Measurements from ENCODE around the gene ARMH1. TPM values are rescaled to one million over a fixed set of nuclear protein-coding genes. Genes with fewer than 3 reads are reported as not detected.
"Not testable (repeated sequence)": the region's sequence is repeated elsewhere in the genome, so short reads cannot be mapped to it uniquely, and the experiment has no call there.

ARMH1 gene
- total RNA-seq, 1 experiment from 2014 or later, result 0.24 TPM

DNA sequence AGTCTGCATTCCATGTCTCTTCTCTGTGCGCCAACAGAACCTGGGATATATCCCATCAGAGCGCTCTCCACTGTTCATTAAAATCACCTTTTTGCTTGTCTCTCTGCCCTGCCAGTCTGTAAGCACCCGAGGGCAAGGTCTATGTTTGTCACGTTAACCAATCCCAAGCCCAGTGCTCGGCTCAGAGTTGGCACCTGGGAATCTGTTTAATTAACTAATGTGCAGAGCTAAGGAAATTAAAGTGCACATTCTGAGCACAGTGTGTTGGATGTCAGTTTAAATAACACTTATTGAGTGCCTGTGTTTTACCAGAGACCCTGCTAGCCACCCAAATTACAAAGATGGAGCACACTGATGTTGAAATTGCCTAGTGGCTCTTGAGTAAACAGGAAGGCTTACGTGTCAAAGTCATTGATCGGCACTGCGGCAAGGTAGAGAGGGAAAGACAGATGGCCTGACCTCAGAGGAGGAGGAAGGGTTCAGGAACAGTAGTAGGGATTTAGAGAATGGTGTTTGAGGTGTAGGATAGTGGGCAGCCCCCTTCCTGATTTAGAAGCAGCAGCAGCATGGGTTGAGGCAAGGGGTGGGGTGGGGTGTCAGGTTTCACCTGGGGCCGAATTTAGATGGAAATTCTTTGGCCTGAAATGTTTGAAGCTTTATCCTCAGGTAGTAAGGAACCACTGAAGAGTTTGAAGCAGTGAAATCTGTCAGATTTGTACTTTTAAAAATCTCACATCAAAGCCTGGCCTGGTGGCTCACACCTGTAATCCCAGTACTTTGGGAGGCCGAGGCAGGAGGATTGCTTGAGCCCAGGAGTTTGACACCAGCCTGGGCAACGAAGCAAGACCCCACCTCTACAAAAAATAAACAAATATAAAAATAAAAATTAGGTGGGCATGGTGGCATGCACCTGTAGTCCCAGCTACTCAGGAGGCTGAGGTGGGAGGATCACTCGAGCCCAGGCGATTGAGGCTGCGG, 7.7 kb downstream of the ARMH1 start:
- in situ Hi-C loops (cut with HindIII; ENCODE audit: low pct_unique_long_range_greater_than_20kb, low sequenced_read_pairs), result no loop called here
- no peak for DNase-seq (ENCODE audit: low read depth, low spot score)

- no peak for DNase-seq (ENCODE audit: low read depth, low spot score)
- in situ Hi-C loops (cut with HindIII; ENCODE audit: low pct_unique_long_range_greater_than_20kb, low sequenced_read_pairs), result no loop called here
Measured at GRCh38 chr1:44682883-44683265, 8.4 kb downstream of the ARMH1 start.

- DNase-seq (ENCODE audit: low read depth, low spot score), result no peak
- in situ Hi-C loops (cut with HindIII; ENCODE audit: low pct_unique_long_range_greater_than_20kb, low sequenced_read_pairs), result no loop called here
Measured at GRCh38 chr1:44684525-44684924, 10.0 kb downstream of the ARMH1 start.

DNA sequence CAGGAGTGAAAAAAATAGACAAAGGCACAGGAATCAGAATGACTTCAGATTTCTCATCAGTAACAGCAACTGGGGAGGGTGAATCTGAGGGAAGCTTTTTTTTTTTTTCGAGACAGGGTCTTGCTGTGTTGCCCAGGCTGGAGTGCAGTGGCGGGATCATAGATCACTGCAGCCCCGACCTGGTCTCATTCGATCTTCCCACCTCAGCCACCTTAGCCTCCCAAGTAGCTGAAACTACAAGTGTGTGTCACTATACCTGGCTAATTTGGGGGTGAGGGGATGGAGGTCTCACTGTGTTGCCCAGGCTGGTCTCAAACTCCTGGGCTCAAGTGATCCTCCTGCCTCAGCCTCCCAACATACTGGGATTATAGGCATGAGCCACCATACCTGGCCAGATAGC, 10.7 kb downstream of the ARMH1 start:
- in situ Hi-C loops (cut with HindIII; ENCODE audit: low pct_unique_long_range_greater_than_20kb, low sequenced_read_pairs), result no loop called here
- DNase-seq (ENCODE audit: low read depth, low spot score), result no peak

DNA sequence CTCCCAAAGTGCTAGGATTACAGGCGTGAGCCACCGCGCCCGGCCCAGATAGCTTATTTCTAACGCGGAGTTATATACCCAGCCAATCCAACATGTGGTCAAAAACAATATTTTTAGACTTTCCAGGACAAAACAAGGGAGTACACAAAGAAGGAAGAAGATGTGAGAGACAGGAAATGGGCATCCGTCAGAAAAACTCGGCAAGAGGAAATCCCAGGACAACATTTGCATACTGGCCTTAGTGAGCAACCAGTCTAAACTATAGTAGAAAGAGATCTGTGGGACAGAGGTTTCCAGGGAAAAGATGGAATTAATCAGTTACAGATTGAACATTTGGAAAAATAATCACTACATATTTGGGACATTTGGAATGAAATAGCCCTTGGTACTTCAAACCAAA, 11.4 kb downstream of the ARMH1 start:
- DNase-seq (ENCODE audit: low read depth, low spot score), result no peak
- in situ Hi-C loops (cut with HindIII; ENCODE audit: low pct_unique_long_range_greater_than_20kb, low sequenced_read_pairs), result no loop called here

GRCh38 chr1:44688760-44689446, 14.4 kb downstream of the ARMH1 start:
- no peak for DNase-seq (ENCODE audit: low read depth, low spot score)
- in situ Hi-C loops (cut with HindIII; ENCODE audit: low pct_unique_long_range_greater_than_20kb, low sequenced_read_pairs), result no loop called here

- no peak for DNase-seq (ENCODE audit: low read depth, low spot score)
- in situ Hi-C loops (cut with HindIII; ENCODE audit: low pct_unique_long_range_greater_than_20kb, low sequenced_read_pairs), result no loop called here
Measured at GRCh38 chr1:44689447-44689765, 14.9 kb downstream of the ARMH1 start.

DNA sequence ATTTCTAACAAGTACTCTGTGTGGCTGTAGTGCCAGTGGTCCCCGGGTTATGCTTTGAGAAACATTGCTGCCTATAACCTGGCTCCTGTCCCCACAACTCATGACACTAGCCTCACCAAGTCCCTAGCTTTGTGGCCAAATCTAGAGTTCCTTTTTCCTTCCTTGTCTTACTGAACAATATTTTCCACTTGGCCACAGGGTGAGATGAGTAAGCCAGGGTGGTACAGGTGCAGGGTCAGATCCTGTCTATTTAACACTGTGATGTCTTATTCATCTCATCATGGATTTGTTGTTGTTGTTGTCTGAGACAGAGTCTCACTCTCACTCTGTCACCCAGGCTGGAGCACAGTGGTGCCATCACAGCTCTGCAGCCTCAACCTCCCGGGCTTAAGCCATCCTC, 18.6 kb downstream of the ARMH1 start:
- DNase-seq (ENCODE audit: low read depth, low spot score), result no peak
- in situ Hi-C loops (cut with HindIII; ENCODE audit: low pct_unique_long_range_greater_than_20kb, low sequenced_read_pairs), result no loop called here

- DNase-seq (ENCODE audit: low read depth, low spot score), result no peak
- in situ Hi-C loops (cut with HindIII; ENCODE audit: low pct_unique_long_range_greater_than_20kb, low sequenced_read_pairs), result no loop called here
Measured at GRCh38 chr1:44693900-44694299, 19.4 kb downstream of the ARMH1 start.

- DNase-seq (ENCODE audit: low read depth, low spot score), result no peak
- in situ Hi-C loops (cut with HindIII; ENCODE audit: low pct_unique_long_range_greater_than_20kb, low sequenced_read_pairs), result no loop called here
Measured at GRCh38 chr1:44694863-44695478, 20.5 kb downstream of the ARMH1 start.

- DNase-seq (ENCODE audit: low read depth, low spot score), result no peak
- in situ Hi-C loops (cut with HindIII; ENCODE audit: low pct_unique_long_range_greater_than_20kb, low sequenced_read_pairs), result no loop called here
Measured at GRCh38 chr1:44695671-44696070, 21.2 kb downstream of the ARMH1 start.

DNA sequence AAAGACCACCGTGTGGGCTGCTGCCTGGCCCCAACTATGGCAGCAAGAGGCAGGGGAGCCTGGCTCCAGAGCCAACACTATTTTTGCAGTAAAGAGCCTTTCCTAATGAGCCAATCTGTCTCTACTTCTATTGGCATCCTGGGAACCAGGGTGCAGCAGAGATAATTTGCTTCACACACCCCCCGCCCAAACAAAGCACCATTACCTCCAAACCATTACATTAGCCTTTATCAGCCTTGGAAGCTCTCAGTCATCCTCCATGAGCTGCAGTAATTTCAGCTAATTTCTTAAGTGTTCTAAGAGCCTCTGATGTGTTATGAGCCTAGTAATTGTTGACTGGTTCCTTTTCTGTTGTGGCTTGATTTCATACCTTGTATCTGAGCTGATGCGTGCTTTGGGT, 21.6 kb downstream of the ARMH1 start:
- in situ Hi-C loops (cut with HindIII; ENCODE audit: low pct_unique_long_range_greater_than_20kb, low sequenced_read_pairs), result no loop called here
- no peak for DNase-seq (ENCODE audit: low read depth, low spot score)

DNA sequence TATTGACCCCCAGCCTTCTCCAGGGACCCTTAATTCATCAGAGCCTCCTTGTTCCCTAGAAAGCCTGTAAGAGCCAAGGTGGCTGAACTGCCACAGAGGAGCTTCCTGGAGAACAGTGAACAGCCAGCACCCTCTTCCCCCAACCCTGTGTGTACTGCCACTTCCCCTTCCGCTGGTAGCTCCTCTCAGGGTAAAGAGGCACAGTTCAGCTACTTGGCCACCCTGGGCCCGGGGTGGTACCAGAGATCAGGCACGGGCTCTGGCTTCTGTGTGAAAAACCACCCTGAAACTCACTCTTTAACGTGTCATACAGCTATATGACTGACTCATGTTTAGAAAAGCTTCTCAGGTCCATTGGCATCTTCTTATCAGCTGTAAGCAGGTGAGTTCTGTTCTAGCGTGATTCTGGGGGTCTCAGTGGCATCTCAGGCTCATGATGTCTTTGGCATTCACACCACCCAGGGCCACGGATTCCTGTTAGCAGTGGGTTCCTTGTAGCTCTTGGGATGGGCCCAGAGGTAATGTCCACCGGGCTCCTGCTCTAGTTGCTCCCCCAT, 22.4 kb downstream of the ARMH1 start:
- DNase-seq (ENCODE audit: low read depth, low spot score), result no peak
- in situ Hi-C loops (cut with HindIII; ENCODE audit: low pct_unique_long_range_greater_than_20kb, low sequenced_read_pairs), result no loop called here

- in situ Hi-C loops (cut with HindIII; ENCODE audit: low pct_unique_long_range_greater_than_20kb, low sequenced_read_pairs), result no loop called here
- no peak for DNase-seq (ENCODE audit: low read depth, low spot score)
Measured at GRCh38 chr1:44698138-44698537, 23.6 kb downstream of the ARMH1 start.

DNA sequence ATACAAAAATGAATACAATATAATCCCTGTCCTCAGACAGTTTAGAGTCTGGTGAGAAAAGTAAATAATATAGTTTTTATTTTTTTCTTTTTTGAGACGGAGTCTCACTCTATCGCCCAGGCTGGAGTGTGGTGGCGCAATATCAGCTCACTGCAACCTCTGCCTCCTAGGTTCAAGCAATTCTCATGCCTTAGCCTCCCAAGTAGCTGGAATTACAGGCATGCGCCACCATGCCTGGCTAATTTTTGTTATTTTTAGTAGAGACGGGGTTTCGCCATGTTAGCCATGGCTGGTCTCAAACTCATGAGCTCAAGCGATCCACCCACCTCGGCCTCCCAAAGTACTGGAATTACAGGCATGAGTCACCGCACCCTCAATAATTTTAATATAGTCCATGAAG, 24.9 kb downstream of the ARMH1 start:
- in situ Hi-C loops (cut with HindIII; ENCODE audit: low pct_unique_long_range_greater_than_20kb, low sequenced_read_pairs); DNase-seq (ENCODE audit: low read depth, low spot score): not testable (repeated sequence)

GRCh38 chr1:44700573-44700972, 26.1 kb downstream of the ARMH1 start:
- in situ Hi-C loops (cut with HindIII; ENCODE audit: low pct_unique_long_range_greater_than_20kb, low sequenced_read_pairs), result no loop called here
- DNase-seq (ENCODE audit: low read depth, low spot score), result no peak

DNA sequence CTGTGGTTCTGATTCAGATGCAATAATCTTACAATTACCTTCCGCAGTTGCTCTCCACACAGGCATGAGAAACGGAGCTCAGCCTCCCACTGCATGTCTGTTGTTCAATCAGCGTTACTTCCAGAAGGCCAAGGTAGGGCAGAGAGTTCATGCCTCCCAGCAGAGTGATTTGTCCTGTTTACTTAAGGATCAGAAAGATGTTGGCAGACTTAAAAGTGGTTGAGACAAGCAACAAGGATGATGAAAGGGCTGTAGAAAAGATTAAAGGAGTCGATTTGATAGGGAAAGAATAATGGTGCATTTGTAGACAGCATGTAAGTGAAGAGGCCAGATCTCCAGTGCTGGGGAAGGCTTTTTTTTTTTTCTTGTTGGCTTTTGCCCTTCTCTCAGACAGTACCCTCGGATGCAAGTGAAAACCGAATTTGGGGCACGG, 26.6 kb downstream of the ARMH1 start:
- in situ Hi-C loops (cut with HindIII; ENCODE audit: low pct_unique_long_range_greater_than_20kb, low sequenced_read_pairs), result no loop called here
- DNase-seq (ENCODE audit: low read depth, low spot score), result no peak

DNA sequence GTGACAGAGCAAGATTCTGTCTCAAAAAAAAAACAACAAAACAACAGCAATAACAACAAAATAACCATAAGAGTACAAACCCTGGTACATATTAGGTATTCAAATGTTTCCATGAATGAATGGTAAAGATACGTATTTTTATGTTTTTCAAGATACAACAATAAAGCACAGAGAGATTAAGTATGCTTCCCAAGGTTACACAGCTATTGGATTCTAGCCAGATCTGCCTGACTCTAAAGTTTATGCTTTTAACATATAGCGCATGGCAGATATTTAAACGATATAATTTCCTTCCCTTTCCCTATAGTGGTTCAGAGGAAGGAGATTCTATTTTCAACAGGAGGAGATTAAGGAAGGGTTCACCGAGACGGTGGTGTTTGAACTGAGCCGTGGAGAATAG, 31.0 kb downstream of the ARMH1 start:
- DNase-seq (ENCODE audit: low read depth, low spot score), result no peak
- in situ Hi-C loops (cut with HindIII; ENCODE audit: low pct_unique_long_range_greater_than_20kb, low sequenced_read_pairs), result no loop called here
